Breast epithelium (tissue), 3 donors: ENCODE results near the gene COQ8B.

ENCODE experiments used
- CTCF ChIP-seq, 3 donors: fragments of 450-650 bp; IDR thresholded peaks; one replicate each; pipeline ENCODE4 v1.5.1; 2016 to 2017; ENCODE audit warnings: antibody characterized with exemption in 3 of 3, mild to moderate bottlenecking in 3 of 3, moderate library complexity in 3 of 3
- POLR2A ChIP-seq: fragments of 450-650 bp; IDR thresholded peaks from one replicate; pipeline ENCODE4 v1.6.1; 2016; ENCODE audit warnings: antibody characterized with exemption, mild to moderate bottlenecking, moderate library complexity
- POLR2AphosphoS5 ChIP-seq, 3 donors: sonication (generic); formaldehyde crosslinking; IDR thresholded peaks; one replicate each; pipeline ENCODE4 v1.6.1; 2017; ENCODE audit warnings: antibody characterized with exemption in 3 of 3

GRCh38 chr19:40724315-40724714, 7.6 kb upstream of the COQ8B start:
- no peak for TF ChIP-seq CTCF (IDR thresholded peaks at IDR 0.05)
- TF ChIP-seq POLR2A: no peak
- no peak for TF ChIP-seq POLR2AphosphoS5 (IDR thresholded peaks at IDR 0.05)
